ENCODE results near the gene SPEM1. TPM values are rescaled to one million over a fixed set of nuclear protein-coding genes. Genes with fewer than 3 reads are reported as not detected.

The SPEM1 gene
- total and polyA plus RNA-seq, 10 of the 15 experiments (the other 5 are each of a cell fraction or from before 2014, with no cell fraction given): not detected

- Histone ChIP-seq H4K20me1 (ENCODE audit: control insufficient read depth, insufficient read depth) (no peaks in the 10 kb centered on the region), H3K36me3 (ENCODE audit: control insufficient read depth in 2 of 2, insufficient read depth in 2 of 2, low read length in 1 of 2) (no peaks in the 10 kb centered on the region), H2AFZ (ENCODE audit: control insufficient read depth, low read depth, low read length) (peak overlapping the region; percentile 82), H3K4me2 (ENCODE audit: control insufficient read depth, insufficient read depth) (peak overlapping the region; percentile 89), H3K4me3 (peak overlapping the region; percentile 97), H3K27ac (ENCODE audit: control insufficient read depth, insufficient read depth) (no peak overlapping the region), H3K9ac (ENCODE audit: control insufficient read depth, insufficient read depth, low read length) (peak overlapping the region; percentile 77), H3K79me2 (ENCODE audit: control insufficient read depth, insufficient read depth, low read length) (peaks cover 6% of the 10 kb centered on the region), H3K4me1 (ENCODE audit: control insufficient read depth, insufficient read depth, low read length) (peaks cover 34% of the 10 kb centered on the region), H3K27me3 (replicated peaks in 1 of 2; ENCODE audit: control insufficient read depth in 2 of 2, insufficient read depth in 2 of 2, low read length in 1 of 2) (peaks cover 0 to 4% of the 10 kb centered on the region in 2 experiments; a peak in 3 of 4 replicates), H3K9me3 (replicated peaks; ENCODE audit: control insufficient read depth, insufficient read depth, low read length) (no peaks in the 10 kb centered on the region)
- POLR2A ChIA-PET: interaction anchor here (0.6 to 8.2 kb wide), 16 partner anchors 14 to 178 kb away, joined by 3 to 63 read pairs (median 4); partner anchors contain the start of genes POLR2A, SENP3, SLC35G6 and TMEM256
- CTCF ChIA-PET: interaction anchor here (0.6 to 2.8 kb wide), 7 partner anchors 14 to 187 kb away, joined by 3 to 20 read pairs (median 3); partner anchors contain the start of genes NEURL4, SAT2 and SENP3
- intact Hi-C loops (cut with micrococcal nuclease; ENCODE audit: unreplicated experiment) (no loop called here), in situ Hi-C loops (cut with MboI) (no loop called here)
- RAD21 ChIA-PET (ENCODE audit: unreplicated experiment): interaction anchor here (0.6 to 2.5 kb wide), 10 partner anchors 12 to 120 kb away, joined by 3 to 12 read pairs (median 4); partner anchors contain the start of genes SENP3, TMEM256 and ZBTB4
- peak; percentile 54 for ATAC-seq
- FAIRE-seq: peak; percentile 89
- SMC1A ChIA-PET (ENCODE audit: uncharacterized antibody, unreplicated experiment): interaction anchor here (0.6 to 1.9 kb wide), 8 partner anchors 10 to 250 kb away, joined by 3 to 8 read pairs (median 4); partner anchors contain the start of genes SLC35G6 and ZBTB4
- BruUV-seq (replicated peaks): no TSS peak
- 3% methylated on average over 12 of the region's 12 CpGs for WGBS (ENCODE audit: insufficient coverage, insufficient replicate concordance, low lambda C conversion rate, missing lambda C conversion rate)
- no peak for DNase-seq (ENCODE audit: low read depth, low spot score)
- TF ChIP-seq RELA (IDR thresholded peaks at IDR 0.05; ENCODE audit: borderline replicate concordance, partially characterized antibody) (peak; percentile 69), JUNB (IDR thresholded peaks at IDR 0.05) (no peak), SRF (IDR thresholded peaks at IDR 0.05; ENCODE audit: low read depth in 2 of 2, low read length in 2 of 2) (no peak), MYC (IDR thresholded peaks at IDR 0.05; ENCODE audit: insufficient read depth, insufficient read length, insufficient replicate concordance, low read length, severe bottlenecking) (no peak), BRCA1 (IDR thresholded peaks at IDR 0.05; ENCODE audit: low read depth, low read length) (no peak), EP300 (IDR thresholded peaks at IDR 0.05; ENCODE audit: borderline replicate concordance in 1 of 2, control insufficient read depth in 1 of 2, low read depth in 2 of 2, low read length in 2 of 2) (peak in 1 of 2 experiments; percentile 40; a peak in 1 of 4 replicates), HSF1 (IDR thresholded peaks at IDR 0.05; ENCODE audit: low read depth, low read length) (no peak), ZSCAN29 (IDR thresholded peaks at IDR 0.05) (no peak), YY1 (IDR thresholded peaks at IDR 0.05; ENCODE audit: low read depth, low read length) (no peak), PRDM15 (CRISPR knock-in tag; IDR thresholded peaks at IDR 0.05) (no peak), TCF12 (IDR thresholded peaks at IDR 0.05; ENCODE audit: low read depth, low read length) (peak; percentile 86; the same call in 1 of the 2 replicates), FOXM1 (IDR thresholded peaks at IDR 0.05; ENCODE audit: low read depth, low read length) (no peak), BACH1 (IDR thresholded peaks at IDR 0.05; ENCODE audit: borderline replicate concordance) (peak; percentile 97), BCL11A (IDR thresholded peaks at IDR 0.05; ENCODE audit: low read depth, low read length) (no peak), SREBF1 (IDR thresholded peaks at IDR 0.05; ENCODE audit: low read length) (no peak), IKZF1 (conservative IDR thresholded peaks at IDR 0.05) (no peak), RCOR1 (conservative IDR thresholded peaks at IDR 0.05; ENCODE audit: low read depth, low read length) (no peak), PAX5 (IDR thresholded peaks at IDR 0.05; ENCODE audit: borderline replicate concordance, low read depth, low read length) (peak; percentile 48; the same call in 1 of the 2 replicates)
These were observed 20.7 kb downstream of the SPEM1 start for GRCh38 chr17:7440834-7441195.

All from GM12878 (cell line).